ENCODE results near the gene MAGOHB.
"Not testable (repeated sequence)": the region's sequence is repeated elsewhere in the genome, so short reads cannot be mapped to it uniquely, and the experiment has no call there.

MAGOHB gene

DNA sequence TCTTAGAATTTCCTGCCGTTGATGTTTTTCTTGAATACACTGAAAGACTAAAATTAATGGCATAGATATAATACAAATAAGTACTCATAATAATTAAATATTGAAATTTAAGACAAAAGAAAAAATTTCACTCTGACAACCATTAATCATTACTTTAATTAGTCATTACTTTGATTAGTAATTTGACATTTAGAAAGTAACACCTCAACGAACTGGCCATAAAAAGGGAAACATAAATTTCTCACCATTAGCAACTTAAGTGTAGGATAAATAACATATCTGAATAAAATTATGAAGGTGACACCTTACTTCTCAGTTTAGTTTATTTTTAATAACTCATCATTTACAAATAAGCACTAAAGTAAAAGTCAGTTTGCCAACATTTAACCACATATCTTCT is 17.5 kb downstream of the MAGOHB start:
- no peaks in the 10 kb centered on the region for H3K9me3 ChIP-seq (ENCODE audit: insufficient read depth, low read length)
- H3K4me3 ChIP-seq (ENCODE audit: insufficient read length, low read depth) = no peak overlapping the region
- H3K27me3 ChIP-seq (ENCODE audit: insufficient read depth, insufficient read length) = no peaks in the 10 kb centered on the region
- DNase-seq (ENCODE audit: low read depth, low spot score) = no peak
- TF ChIP-seq SUZ12 (IDR thresholded peaks at IDR 0.05; ENCODE audit: extremely low read depth, insufficient read depth, insufficient read length) = no peak
- H3K4me1 ChIP-seq (ENCODE audit: insufficient read depth, insufficient read length) = no peaks in the 10 kb centered on the region
- H3K9ac ChIP-seq (ENCODE audit: insufficient read length, low read depth) = no peak overlapping the region
- H3K36me3 ChIP-seq (ENCODE audit: insufficient read depth, insufficient read length, low read length) = peaks cover 57% of the 10 kb centered on the region

- TF ChIP-seq YY1 (IDR thresholded peaks at IDR 0.05; ENCODE audit: insufficient read depth, insufficient read length) (no peak), SUZ12 (IDR thresholded peaks at IDR 0.05; ENCODE audit: extremely low read depth, insufficient read depth, insufficient read length) (no peak), ZNF274 (IDR thresholded peaks at IDR 0.05; ENCODE audit: low read depth, low read length) (no peak)
- no peaks in the 10 kb centered on the region for H3K4me1 ChIP-seq (ENCODE audit: insufficient read depth, insufficient read length)
- H3K9me3 ChIP-seq (ENCODE audit: insufficient read depth, low read length) = no peaks in the 10 kb centered on the region
- peaks cover 67% of the 10 kb centered on the region for H3K36me3 ChIP-seq (ENCODE audit: insufficient read depth, insufficient read length, low read length)
- H3K4me3 ChIP-seq (ENCODE audit: insufficient read length, low read depth) = no peak overlapping the region
- H3K27me3 ChIP-seq (ENCODE audit: insufficient read depth, insufficient read length) = no peaks in the 10 kb centered on the region
- H3K9ac ChIP-seq (ENCODE audit: insufficient read length, low read depth) = no peak overlapping the region
- DNase-seq (ENCODE audit: low read depth, low spot score) = no peak
Observed at GRCh38 chr12:10590966-10591365, 22.4 kb downstream of the MAGOHB start.

DNA sequence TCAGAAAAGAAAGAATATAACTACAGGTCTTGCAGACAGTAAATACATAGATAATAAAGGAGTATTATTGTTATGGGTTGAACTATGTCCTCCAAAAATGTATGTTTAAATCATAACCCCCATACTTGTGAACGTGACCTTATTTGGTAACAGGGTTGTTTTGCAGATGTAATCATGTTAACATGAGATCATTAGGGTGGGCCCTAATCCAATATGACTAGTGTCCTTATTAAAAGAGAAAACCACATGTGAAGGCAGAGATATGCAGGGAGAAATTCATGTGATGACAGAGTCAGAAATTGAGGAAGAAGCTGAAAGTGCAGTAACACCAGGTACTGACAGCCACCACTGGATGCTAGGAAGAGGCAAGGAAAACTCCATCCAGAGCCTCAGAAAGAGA is 29.0 kb downstream of the MAGOHB start:
- TF ChIP-seq SUZ12 (IDR thresholded peaks at IDR 0.05; ENCODE audit: extremely low read depth, insufficient read depth, insufficient read length) (no peak), ZNF274 (IDR thresholded peaks at IDR 0.05; ENCODE audit: low read depth, low read length) (no peak), YY1 (IDR thresholded peaks at IDR 0.05; ENCODE audit: insufficient read depth, insufficient read length) (no peak)
- Histone ChIP-seq H3K27me3 (ENCODE audit: insufficient read depth, insufficient read length) (no peaks in the 10 kb centered on the region), H3K4me1 (ENCODE audit: insufficient read depth, insufficient read length) (no peaks in the 10 kb centered on the region), H3K36me3 (ENCODE audit: insufficient read depth, insufficient read length, low read length) (peaks cover 43% of the 10 kb centered on the region), H3K9ac (ENCODE audit: insufficient read length, low read depth) (no peak overlapping the region), H3K9me3 (ENCODE audit: insufficient read depth, low read length) (peaks cover 25% of the 10 kb centered on the region), H3K4me3 (ENCODE audit: insufficient read length, low read depth) (no peak overlapping the region)
- DNase-seq (ENCODE audit: low read depth, low spot score) = no peak

DNA sequence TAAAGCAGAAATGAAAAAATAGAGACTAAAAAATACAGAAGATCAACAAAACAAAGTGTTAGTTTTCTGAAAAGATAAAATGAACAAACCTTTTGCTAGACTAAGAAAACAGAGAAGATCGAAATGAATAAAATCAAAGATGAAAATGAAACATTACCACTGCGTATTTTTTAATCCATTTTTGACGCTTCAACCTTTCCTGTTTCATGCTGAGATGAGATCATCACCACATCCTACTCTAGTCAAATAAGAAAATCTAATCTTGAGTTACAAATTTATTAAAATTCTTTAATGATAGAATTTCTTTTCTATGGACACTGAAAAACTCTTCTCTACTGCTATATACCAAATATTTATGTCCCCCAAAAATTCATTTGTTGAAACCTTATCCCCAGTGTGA is 30.7 kb downstream of the MAGOHB start:
- Histone ChIP-seq H3K36me3 (ENCODE audit: insufficient read depth, insufficient read length, low read length) (peaks cover 26% of the 10 kb centered on the region), H3K9me3 (ENCODE audit: insufficient read depth, low read length) (peaks cover 25% of the 10 kb centered on the region)
- no peak for DNase-seq (ENCODE audit: low read depth, low spot score)

GRCh38 chr12:10582133-10582532 is 31.3 kb downstream of the MAGOHB start:
- not testable (repeated sequence) for DNase-seq (ENCODE audit: low read depth, low spot score); H3K4me3 ChIP-seq (ENCODE audit: insufficient read length, low read depth); H3K4me1 ChIP-seq (ENCODE audit: insufficient read depth, insufficient read length); H3K9ac ChIP-seq (ENCODE audit: insufficient read length, low read depth); H3K27me3 ChIP-seq (ENCODE audit: insufficient read depth, insufficient read length)
- Histone ChIP-seq H3K9me3 (ENCODE audit: insufficient read depth, low read length) (peaks cover 25% of the 10 kb centered on the region), H3K36me3 (ENCODE audit: insufficient read depth, insufficient read length, low read length) (peaks cover 22% of the 10 kb centered on the region)

More for the DNA sequence above, 30.7 kb downstream of the MAGOHB start:
- no peaks in the 10 kb centered on the region for H3K27me3 ChIP-seq (ENCODE audit: insufficient read depth, insufficient read length)
- H3K4me3 ChIP-seq (ENCODE audit: insufficient read length, low read depth) = no peak overlapping the region
- no peaks in the 10 kb centered on the region for H3K4me1 ChIP-seq (ENCODE audit: insufficient read depth, insufficient read length)
- H3K9ac ChIP-seq (ENCODE audit: insufficient read length, low read depth) = no peak overlapping the region
- TF ChIP-seq YY1 (IDR thresholded peaks at IDR 0.05; ENCODE audit: insufficient read depth, insufficient read length) = no peak
- no peak for TF ChIP-seq ZNF274 (IDR thresholded peaks at IDR 0.05; ENCODE audit: low read depth, low read length)
- no peak for TF ChIP-seq SUZ12 (IDR thresholded peaks at IDR 0.05; ENCODE audit: extremely low read depth, insufficient read depth, insufficient read length)

GRCh38 chr12:10574307-10574706 is 39.1 kb downstream of the MAGOHB start:
- Histone ChIP-seq H3K9me3 (ENCODE audit: insufficient read depth, low read length) (peaks cover 31% of the 10 kb centered on the region), H3K4me1 (ENCODE audit: insufficient read depth, insufficient read length) (peaks cover 2% of the 10 kb centered on the region), H3K27me3 (ENCODE audit: insufficient read depth, insufficient read length) (no peaks in the 10 kb centered on the region), H3K4me3 (ENCODE audit: insufficient read length, low read depth) (no peak overlapping the region), H3K9ac (ENCODE audit: insufficient read length, low read depth) (no peak overlapping the region), H3K36me3 (ENCODE audit: insufficient read depth, insufficient read length, low read length) (no peaks in the 10 kb centered on the region)
- TF ChIP-seq SUZ12 (IDR thresholded peaks at IDR 0.05; ENCODE audit: extremely low read depth, insufficient read depth, insufficient read length) = no peak
- TF ChIP-seq YY1 (IDR thresholded peaks at IDR 0.05; ENCODE audit: insufficient read depth, insufficient read length) = no peak
- no peak for TF ChIP-seq ZNF274 (IDR thresholded peaks at IDR 0.05; ENCODE audit: low read depth, low read length)
- no peak for DNase-seq (ENCODE audit: low read depth, low spot score)

DNA sequence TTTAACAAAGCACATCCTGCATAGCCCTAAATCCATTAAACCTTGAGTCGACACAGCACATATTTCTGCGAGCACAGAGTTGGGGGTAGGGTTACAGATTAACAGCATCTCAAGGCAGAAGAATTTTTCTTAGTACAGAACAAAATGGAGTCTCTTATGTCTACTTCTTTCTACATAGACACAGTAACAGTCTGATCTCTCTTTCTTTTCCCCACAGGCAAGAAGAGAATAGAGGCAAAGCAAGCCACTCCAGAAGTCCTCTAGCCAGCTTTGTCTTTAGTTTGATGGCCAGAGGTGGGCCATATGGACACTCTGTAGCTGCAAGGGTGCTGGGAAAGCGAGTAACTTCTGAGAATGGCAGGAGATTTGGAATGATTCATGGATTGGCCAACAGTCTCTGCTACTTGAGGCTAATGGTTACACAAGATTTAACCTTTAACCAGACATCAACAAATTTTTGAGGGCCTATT is 41.4 kb downstream of the MAGOHB start:
- H3K4me1 ChIP-seq (ENCODE audit: insufficient read depth, insufficient read length); H3K36me3 ChIP-seq (ENCODE audit: insufficient read depth, insufficient read length, low read length); DNase-seq (ENCODE audit: low read depth, low spot score); H3K4me3 ChIP-seq (ENCODE audit: insufficient read length, low read depth); H3K9ac ChIP-seq (ENCODE audit: insufficient read length, low read depth); H3K27me3 ChIP-seq (ENCODE audit: insufficient read depth, insufficient read length): not testable (repeated sequence)
- H3K9me3 ChIP-seq (ENCODE audit: insufficient read depth, low read length) = peaks cover 31% of the 10 kb centered on the region

DNA sequence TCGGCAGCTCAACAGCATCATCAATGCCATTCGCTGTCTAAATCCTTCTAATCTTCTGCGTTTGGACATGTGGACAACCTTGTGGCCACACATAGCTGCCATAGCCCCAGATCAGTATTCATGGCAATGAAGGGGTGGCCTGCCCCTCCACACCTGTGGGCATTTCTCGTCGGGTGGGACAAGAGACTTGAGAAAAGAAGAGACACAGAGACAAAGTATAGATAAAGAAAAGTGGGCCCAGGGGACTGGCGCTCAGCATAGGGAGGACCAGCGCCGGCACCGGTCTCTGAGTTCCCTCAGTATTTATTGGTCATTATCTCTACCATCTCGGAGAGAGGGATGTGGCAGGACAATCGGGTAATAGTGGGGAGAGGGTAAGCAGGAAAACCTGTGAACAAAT is 42.3 kb downstream of the MAGOHB start:
- TF ChIP-seq SUZ12 (IDR thresholded peaks at IDR 0.05; ENCODE audit: extremely low read depth, insufficient read depth, insufficient read length) = no peak
- TF ChIP-seq ZNF274 (IDR thresholded peaks at IDR 0.05; ENCODE audit: low read depth, low read length) = no peak
- no peak for TF ChIP-seq YY1 (IDR thresholded peaks at IDR 0.05; ENCODE audit: insufficient read depth, insufficient read length)
- no peak overlapping the region for H3K4me3 ChIP-seq (ENCODE audit: insufficient read length, low read depth)
- no peak for DNase-seq (ENCODE audit: low read depth, low spot score)
- H3K9me3 ChIP-seq (ENCODE audit: insufficient read depth, low read length) = peaks cover 31% of the 10 kb centered on the region
- no peaks in the 10 kb centered on the region for H3K36me3 ChIP-seq (ENCODE audit: insufficient read depth, insufficient read length, low read length)
- no peaks in the 10 kb centered on the region for H3K27me3 ChIP-seq (ENCODE audit: insufficient read depth, insufficient read length)
- no peak overlapping the region for H3K9ac ChIP-seq (ENCODE audit: insufficient read length, low read depth)
- peaks cover 2% of the 10 kb centered on the region for H3K4me1 ChIP-seq (ENCODE audit: insufficient read depth, insufficient read length)

All from NT2/D1 (cell line).